Panc1 (cell line): ENCODE measurements around the gene ADARB2. TPM values are rescaled to one million over a fixed set of nuclear protein-coding genes. Genes with fewer than 3 reads are reported as not detected.

ENCODE experiments used
- ATAC-seq: fragments of 200-7000 bp; cut with Tn5 transposase; 2 replicates; pipeline ENCODE4 v1.9.1; 2020; ENCODE audit warnings: mild to moderate bottlenecking, moderate library complexity
- BruUV-seq: library from RNA; stranded (reverse); fragments of 400-500 nt; replicated peaks from 2 replicates; lab custom pipeline; 2021; lab: Mats Ljungman, UMichigan
- CTCF ChIA-PET: fragments of 300-600 bp; sonication (Branson Sonifier 250); formaldehyde crosslinking; loops from one replicate; lab custom pipeline; 2022; ENCODE audit warnings: antibody characterized with exemption; lab: Charles Lee
- POLR2A ChIA-PET: fragments of 300-600 bp; sonication (Branson Sonifier 250); formaldehyde crosslinking; loops from one replicate; lab custom pipeline; 2022; ENCODE audit warnings: antibody characterized with exemption; lab: Charles Lee
- DNase-seq: peaks from one replicate; pipeline ENCODE4 v3.0.0-alpha.2; 2010; ENCODE audit warnings: low read depth, low spot score
- H3K27ac ChIP-seq: 2 replicates; pipeline ENCODE4 v1.5.1; 2011; ENCODE audit warnings: mild to moderate bottlenecking, low read length, inconsistent platforms
- H3K27me3 ChIP-seq: fragments of 200-500 bp; sonication (Bioruptor generic); 2 replicates; pipeline ENCODE4 v1.6.0; 2014; ENCODE audit warnings: low read length, inconsistent platforms; ENCODE audit not compliant: control insufficient read depth, insufficient read depth
- H3K36me3 ChIP-seq: fragments of 200-500 bp; sonication (Bioruptor generic); 2 replicates; pipeline ENCODE4 v1.5.1; 2014; ENCODE audit warnings: inconsistent platforms, mild to moderate bottlenecking, low read length, moderate library complexity; ENCODE audit not compliant: control insufficient read depth, insufficient read depth
- H3K4me1 ChIP-seq: 2 replicates; pipeline ENCODE4 v1.5.1; 2011; ENCODE audit warnings: inconsistent platforms, mild to moderate bottlenecking, low read length, moderate library complexity; ENCODE audit not compliant: control insufficient read depth, insufficient read depth
- H3K4me3 ChIP-seq, 2 experiments: 2 replicates each; pipeline ENCODE4 v1.5.1; 2011 to 2012; ENCODE audit warnings: low read depth in 2 of 2, low read length in 2 of 2, mild to moderate bottlenecking in 2 of 2, inconsistent platforms in 1 of 2, moderate library complexity in 1 of 2
- H3K9me3 ChIP-seq: fragments of 200-500 bp; sonication (Bioruptor generic); 2 replicates; pipeline ENCODE4 v1.5.1; 2014; ENCODE audit warnings: low read depth, mild to moderate bottlenecking, inconsistent platforms, low read length, moderate library complexity; ENCODE audit not compliant: control insufficient read depth, insufficient read depth
- CTCF ChIP-seq: fragments of 450-650 bp; IDR thresholded peaks from 2 replicates; pipeline ENCODE4 v1.5.1; 2017; ENCODE audit warnings: mild to moderate bottlenecking
- POLR2AphosphoS5 ChIP-seq: IDR thresholded peaks from 2 replicates; pipeline ENCODE4 v1.6.1; 2012; ENCODE audit warnings: mild to moderate bottlenecking, low read depth, low read length, moderate library complexity
- REST ChIP-seq, 2 experiments: IDR thresholded peaks; 2 replicates each; pipeline ENCODE4 v1.6.1; 2011 to 2012; ENCODE audit warnings: low read depth in 2 of 2, control low read depth in 1 of 2, low read length in 1 of 2, mild to moderate bottlenecking in 1 of 2, moderate library complexity in 1 of 2; ENCODE audit not compliant: insufficient read depth in 1 of 2
- SIN3A ChIP-seq: IDR thresholded peaks from 2 replicates; pipeline ENCODE4 v1.6.1; 2012; ENCODE audit warnings: low read depth, mild to moderate bottlenecking, low read length, moderate library complexity, borderline replicate concordance; ENCODE audit not compliant: insufficient read depth
- TCF7L2 ChIP-seq: IDR thresholded peaks from 2 replicates; pipeline ENCODE4 v1.6.1; 2011; ENCODE audit warnings: mild to moderate bottlenecking, low read depth, low read length, inconsistent platforms
- in situ Hi-C: cut with HindIII; loops from 2 replicates; pipeline ENCODE4 v1.10.0; 2016; ENCODE audit warnings: low sequenced_read_pairs, low pct_unique_long_range_greater_than_20kb
- intact Hi-C: fragments of 100-400 bp; cut with micrococcal nuclease; formaldehyde crosslinking; loops from one replicate; pipeline ENCODE4 v1.10.0; 2022; ENCODE audit not compliant: unreplicated experiment
- total RNA-seq: library from RNA; stranded (reverse); gene quantifications from one replicate; pipeline ENCODE4 v1.2.1, GENCODE V29; 2021; ENCODE audit not compliant: unreplicated experiment

The ADARB2 gene
- total RNA-seq, 1 experiment from 2014 or later, result 0.31 TPM

GRCh38 chr10:1169981-1170866, 567.1 kb downstream of the ADARB2 start:
- no peaks in the 10 kb centered on the region; the same call in 1 of the 2 replicates for H3K27me3 ChIP-seq
- CTCF ChIA-PET, result interaction anchor here (0.6 kb wide), 1 partner anchor 277 kb away, joined by 4 read pairs; no protein-coding TSS in a partner anchor
- H3K4me1 ChIP-seq, result no peaks in the 10 kb centered on the region
- intact Hi-C loops (no loop called here), in situ Hi-C loops (no loop called here)
- no peak overlapping the region for H3K27ac ChIP-seq
- H3K9me3 ChIP-seq, result no peaks in the 10 kb centered on the region
- no peak overlapping the region for H3K4me3 ChIP-seq
- no TSS peak for BruUV-seq
- DNase-seq (no peak), ATAC-seq (no peak)
- no peaks in the 10 kb centered on the region for H3K36me3 ChIP-seq
- TF ChIP-seq REST (IDR thresholded peaks at IDR 0.05; ENCODE audit: insufficient read depth in 1 of 2, low read depth in 2 of 2, low read length in 1 of 2), result no peak
- no peak for TF ChIP-seq POLR2AphosphoS5
- no peak for TF ChIP-seq TCF7L2
- no peak for TF ChIP-seq SIN3A
- TF ChIP-seq CTCF, result no peak
- POLR2A ChIA-PET, result no interaction called here

- Histone ChIP-seq H3K4me1 (no peaks in the 10 kb centered on the region), H3K9me3 (no peaks in the 10 kb centered on the region), H3K27me3 (no peaks in the 10 kb centered on the region; the same call in 1 of the 2 replicates), H3K27ac (no peak overlapping the region), H3K4me3 (no peak overlapping the region), H3K36me3 (no peaks in the 10 kb centered on the region)
- in situ Hi-C loops, result no loop called here
- TF ChIP-seq CTCF, result no peak
- ATAC-seq (no peak), DNase-seq (no peak)
- intact Hi-C loops, result no loop called here
- no TSS peak for BruUV-seq
- ChIA-PET CTCF (no interaction called here), POLR2A (no interaction called here)
These were observed 568.0 kb downstream of the ADARB2 start for GRCh38 chr10:1169186-1169885.
